Cortex of kidney (tissue), 1 donor: ENCODE measurements around the gene TCHHL1.

Experiments
- DNase-seq: peaks from one replicate; lab custom pipeline; 2025; lab: John Stamatoyannopoulos, UW

The TCHHL1 gene

GRCh38 chr1:152038871-152039270, 50.0 kb downstream of the TCHHL1 start:
- no peak for DNase-seq

- no peak for DNase-seq
Measured at GRCh38 chr1:152036267-152037216, 52.3 kb downstream of the TCHHL1 start, which contains the start of gene S100A11. S100A11 (minus strand) TSS chr1:152037004; CDS start chr1:152036915, 89 bp downstream.

DNA sequence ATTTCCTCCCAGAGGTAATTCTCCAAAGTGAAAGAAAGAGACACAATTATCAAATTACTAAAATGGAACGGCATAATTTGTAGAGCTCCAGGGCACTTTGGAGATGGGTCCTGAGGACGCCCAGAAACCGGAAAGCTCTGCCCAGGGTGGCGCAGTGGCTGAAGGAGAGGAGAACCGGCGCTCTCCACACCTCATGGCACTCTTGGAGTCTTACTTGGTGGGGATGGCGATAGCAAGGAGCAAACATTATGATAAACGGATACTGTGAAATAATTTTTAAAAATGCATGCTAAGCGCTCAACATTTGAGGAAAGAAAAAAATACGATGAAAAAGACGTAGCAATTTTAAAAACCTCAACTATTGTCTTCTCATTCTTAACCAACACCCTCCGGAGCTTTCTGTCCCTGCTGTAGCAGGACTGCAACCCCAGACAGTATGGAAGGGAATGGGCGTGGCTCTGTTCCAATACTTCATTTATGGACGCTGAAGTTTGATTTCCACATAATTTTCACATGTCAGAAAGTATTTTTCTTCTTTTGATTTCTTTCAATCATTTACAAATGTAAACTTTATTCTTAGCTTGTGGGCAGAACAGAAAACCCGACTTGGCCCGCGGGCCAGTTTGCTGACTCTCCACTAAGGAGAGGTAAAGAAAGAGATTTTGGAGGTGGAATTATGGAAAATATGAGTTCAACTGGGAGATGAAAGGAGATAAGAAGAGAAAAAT, 53.2 kb downstream of the TCHHL1 start:
- DNase-seq: no peak

DNA sequence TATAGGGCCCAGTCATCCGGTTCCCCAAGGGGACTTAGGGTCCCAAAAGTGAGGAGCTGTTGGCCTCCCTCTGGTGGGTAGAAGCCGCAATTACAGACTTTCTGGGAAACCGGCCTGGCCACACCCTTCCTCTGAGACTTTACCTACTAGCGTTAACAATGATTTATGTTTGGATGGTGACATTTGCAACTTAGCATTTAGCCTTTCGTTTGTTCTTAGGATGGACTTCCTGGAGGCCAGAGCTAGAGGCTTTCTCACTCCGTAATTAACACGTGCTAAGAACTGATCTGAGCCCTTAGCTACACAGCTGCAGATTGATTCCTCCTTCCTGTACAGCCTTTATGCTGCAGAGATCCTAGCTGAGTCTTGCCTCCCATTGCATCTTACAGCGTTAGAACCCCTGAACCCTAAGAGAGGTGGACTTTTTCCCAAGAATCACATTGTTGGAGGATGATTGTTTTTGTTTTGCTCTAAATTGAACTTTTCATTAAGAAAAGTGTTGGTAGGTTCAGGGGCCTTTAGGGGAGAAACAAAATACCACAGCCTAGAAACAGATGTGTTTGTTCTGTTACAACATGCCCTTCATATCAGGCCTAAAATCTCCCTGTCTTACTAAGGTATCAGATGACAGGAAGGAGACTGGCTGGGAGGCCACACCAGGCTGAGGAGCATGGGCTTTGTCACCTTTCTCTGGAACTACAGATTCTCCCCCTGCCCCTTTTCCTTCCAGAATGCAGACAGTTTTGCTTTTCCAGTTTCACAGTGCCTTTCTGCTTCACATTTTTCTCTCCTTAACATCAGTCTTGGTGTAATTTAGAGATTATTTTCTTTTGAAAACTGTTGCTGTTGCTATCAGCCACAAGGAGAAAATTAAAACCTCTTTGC, 54.0 kb downstream of the TCHHL1 start:
- no peak for DNase-seq

DNA sequence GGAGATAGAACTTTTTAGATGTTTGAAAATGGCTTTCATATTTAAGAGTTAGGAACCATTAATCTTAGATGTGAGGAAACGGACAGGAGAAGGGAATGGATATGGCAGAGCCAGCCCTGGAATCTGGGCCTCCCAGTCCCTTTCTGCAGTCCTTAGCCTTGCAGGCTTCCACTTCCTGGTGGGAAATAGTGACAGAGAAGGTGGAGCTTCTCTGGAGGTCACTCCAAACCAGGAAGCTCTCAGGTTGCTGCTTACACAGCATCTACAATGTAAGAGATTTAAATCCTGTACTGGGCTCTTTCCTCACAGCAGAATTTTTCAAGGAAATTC, 54.6 kb downstream of the TCHHL1 start:
- no peak for DNase-seq
